Measurements from ENCODE around the gene BCAP31.
"Not testable (repeated sequence)": the region's sequence is repeated elsewhere in the genome, so short reads cannot be mapped to it uniquely, and the experiment has no call there.

- TF ChIP-seq, protein P1, sequence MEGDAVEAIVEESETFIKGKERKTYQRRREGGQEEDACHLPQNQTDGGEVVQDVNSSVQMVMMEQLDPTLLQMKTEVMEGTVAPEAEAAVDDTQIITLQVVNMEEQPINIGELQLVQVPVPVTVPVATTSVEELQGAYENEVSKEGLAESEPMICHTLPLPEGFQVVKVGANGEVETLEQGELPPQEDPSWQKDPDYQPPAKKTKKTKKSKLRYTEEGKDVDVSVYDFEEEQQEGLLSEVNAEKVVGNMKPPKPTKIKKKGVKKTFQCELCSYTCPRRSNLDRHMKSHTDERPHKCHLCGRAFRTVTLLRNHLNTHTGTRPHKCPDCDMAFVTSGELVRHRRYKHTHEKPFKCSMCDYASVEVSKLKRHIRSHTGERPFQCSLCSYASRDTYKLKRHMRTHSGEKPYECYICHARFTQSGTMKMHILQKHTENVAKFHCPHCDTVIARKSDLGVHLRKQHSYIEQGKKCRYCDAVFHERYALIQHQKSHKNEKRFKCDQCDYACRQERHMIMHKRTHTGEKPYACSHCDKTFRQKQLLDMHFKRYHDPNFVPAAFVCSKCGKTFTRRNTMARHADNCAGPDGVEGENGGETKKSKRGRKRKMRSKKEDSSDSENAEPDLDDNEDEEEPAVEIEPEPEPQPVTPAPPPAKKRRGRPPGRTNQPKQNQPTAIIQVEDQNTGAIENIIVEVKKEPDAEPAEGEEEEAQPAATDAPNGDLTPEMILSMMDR (IDR thresholded peaks at IDR 0.05; ENCODE audit: insufficient read depth, low read depth, low read length) = not testable (repeated sequence)
- not testable (repeated sequence) for TF ChIP-seq EZH2 (IDR thresholded peaks at IDR 0.05; ENCODE audit: insufficient read depth, low read length)
These were observed 19.5 kb upstream of the BCAP31 start for GRCh38 chrX:153743468-153744209.

Data from astrocyte (in vitro differentiated cells and primary cell).